Measurements from ENCODE around the gene PBX1.

- TF ChIP-seq, protein P1, sequence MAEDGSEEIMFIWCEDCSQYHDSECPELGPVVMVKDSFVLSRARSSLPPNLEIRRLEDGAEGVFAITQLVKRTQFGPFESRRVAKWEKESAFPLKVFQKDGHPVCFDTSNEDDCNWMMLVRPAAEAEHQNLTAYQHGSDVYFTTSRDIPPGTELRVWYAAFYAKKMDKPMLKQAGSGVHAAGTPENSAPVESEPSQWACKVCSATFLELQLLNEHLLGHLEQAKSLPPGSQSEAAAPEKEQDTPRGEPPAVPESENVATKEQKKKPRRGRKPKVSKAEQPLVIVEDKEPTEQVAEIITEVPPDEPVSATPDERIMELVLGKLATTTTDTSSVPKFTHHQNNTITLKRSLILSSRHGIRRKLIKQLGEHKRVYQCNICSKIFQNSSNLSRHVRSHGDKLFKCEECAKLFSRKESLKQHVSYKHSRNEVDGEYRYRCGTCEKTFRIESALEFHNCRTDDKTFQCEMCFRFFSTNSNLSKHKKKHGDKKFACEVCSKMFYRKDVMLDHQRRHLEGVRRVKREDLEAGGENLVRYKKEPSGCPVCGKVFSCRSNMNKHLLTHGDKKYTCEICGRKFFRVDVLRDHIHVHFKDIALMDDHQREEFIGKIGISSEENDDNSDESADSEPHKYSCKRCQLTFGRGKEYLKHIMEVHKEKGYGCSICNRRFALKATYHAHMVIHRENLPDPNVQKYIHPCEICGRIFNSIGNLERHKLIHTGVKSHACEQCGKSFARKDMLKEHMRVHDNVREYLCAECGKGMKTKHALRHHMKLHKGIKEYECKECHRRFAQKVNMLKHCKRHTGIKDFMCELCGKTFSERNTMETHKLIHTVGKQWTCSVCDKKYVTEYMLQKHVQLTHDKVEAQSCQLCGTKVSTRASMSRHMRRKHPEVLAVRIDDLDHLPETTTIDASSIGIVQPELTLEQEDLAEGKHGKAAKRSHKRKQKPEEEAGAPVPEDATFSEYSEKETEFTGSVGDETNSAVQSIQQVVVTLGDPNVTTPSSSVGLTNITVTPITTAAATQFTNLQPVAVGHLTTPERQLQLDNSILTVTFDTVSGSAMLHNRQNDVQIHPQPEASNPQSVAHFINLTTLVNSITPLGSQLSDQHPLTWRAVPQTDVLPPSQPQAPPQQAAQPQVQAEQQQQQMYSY (CRISPR knock-in tag; IDR thresholded peaks at IDR 0.05): no peak
- TF ChIP-seq MAX (CRISPR knock-in tag; IDR thresholded peaks at IDR 0.05) (no peak), ZBTB21 (CRISPR knock-in tag; IDR thresholded peaks at IDR 0.05; ENCODE audit: borderline replicate concordance) (no peak), ATF3 (CRISPR knock-in tag; conservative IDR thresholded peaks at IDR 0.05) (no peak), TCF7 (CRISPR knock-in tag; IDR thresholded peaks at IDR 0.05; ENCODE audit: low read depth) (no peak), ZNF281 (CRISPR knock-in tag; IDR thresholded peaks at IDR 0.05) (no peak), SP1 (CRISPR knock-in tag; conservative IDR thresholded peaks at IDR 0.05) (no peak), E2F1 (CRISPR knock-in tag; IDR thresholded peaks at IDR 0.05) (no peak), NFATC4 (CRISPR knock-in tag; IDR thresholded peaks at IDR 0.05) (no peak), JUN (CRISPR knock-in tag; IDR thresholded peaks at IDR 0.05) (no peak), SMAD3 (CRISPR knock-in tag; IDR thresholded peaks at IDR 0.05; ENCODE audit: borderline replicate concordance) (no peak)
- TF ChIP-seq, protein P2, sequence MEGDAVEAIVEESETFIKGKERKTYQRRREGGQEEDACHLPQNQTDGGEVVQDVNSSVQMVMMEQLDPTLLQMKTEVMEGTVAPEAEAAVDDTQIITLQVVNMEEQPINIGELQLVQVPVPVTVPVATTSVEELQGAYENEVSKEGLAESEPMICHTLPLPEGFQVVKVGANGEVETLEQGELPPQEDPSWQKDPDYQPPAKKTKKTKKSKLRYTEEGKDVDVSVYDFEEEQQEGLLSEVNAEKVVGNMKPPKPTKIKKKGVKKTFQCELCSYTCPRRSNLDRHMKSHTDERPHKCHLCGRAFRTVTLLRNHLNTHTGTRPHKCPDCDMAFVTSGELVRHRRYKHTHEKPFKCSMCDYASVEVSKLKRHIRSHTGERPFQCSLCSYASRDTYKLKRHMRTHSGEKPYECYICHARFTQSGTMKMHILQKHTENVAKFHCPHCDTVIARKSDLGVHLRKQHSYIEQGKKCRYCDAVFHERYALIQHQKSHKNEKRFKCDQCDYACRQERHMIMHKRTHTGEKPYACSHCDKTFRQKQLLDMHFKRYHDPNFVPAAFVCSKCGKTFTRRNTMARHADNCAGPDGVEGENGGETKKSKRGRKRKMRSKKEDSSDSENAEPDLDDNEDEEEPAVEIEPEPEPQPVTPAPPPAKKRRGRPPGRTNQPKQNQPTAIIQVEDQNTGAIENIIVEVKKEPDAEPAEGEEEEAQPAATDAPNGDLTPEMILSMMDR (IDR thresholded peaks at IDR 0.05): no peak
- TF ChIP-seq, protein P3, sequence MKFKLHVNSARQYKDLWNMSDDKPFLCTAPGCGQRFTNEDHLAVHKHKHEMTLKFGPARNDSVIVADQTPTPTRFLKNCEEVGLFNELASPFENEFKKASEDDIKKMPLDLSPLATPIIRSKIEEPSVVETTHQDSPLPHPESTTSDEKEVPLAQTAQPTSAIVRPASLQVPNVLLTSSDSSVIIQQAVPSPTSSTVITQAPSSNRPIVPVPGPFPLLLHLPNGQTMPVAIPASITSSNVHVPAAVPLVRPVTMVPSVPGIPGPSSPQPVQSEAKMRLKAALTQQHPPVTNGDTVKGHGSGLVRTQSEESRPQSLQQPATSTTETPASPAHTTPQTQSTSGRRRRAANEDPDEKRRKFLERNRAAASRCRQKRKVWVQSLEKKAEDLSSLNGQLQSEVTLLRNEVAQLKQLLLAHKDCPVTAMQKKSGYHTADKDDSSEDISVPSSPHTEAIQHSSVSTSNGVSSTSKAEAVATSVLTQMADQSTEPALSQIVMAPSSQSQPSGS (CRISPR knock-in tag; IDR thresholded peaks at IDR 0.05; ENCODE audit: borderline replicate concordance, low read depth): no peak
Measured at GRCh38 chr1:164769486-164770130, 210.6 kb downstream of the PBX1 start.
